GM19238 (cell line): ENCODE measurements around the gene RAMP3.

Experiments
- DNase-seq: peaks from one replicate; pipeline ENCODE4 v3.0.0; 2011; ENCODE audit warnings: low spot score; ENCODE audit not compliant: insufficient read length

The RAMP3 gene

DNA sequence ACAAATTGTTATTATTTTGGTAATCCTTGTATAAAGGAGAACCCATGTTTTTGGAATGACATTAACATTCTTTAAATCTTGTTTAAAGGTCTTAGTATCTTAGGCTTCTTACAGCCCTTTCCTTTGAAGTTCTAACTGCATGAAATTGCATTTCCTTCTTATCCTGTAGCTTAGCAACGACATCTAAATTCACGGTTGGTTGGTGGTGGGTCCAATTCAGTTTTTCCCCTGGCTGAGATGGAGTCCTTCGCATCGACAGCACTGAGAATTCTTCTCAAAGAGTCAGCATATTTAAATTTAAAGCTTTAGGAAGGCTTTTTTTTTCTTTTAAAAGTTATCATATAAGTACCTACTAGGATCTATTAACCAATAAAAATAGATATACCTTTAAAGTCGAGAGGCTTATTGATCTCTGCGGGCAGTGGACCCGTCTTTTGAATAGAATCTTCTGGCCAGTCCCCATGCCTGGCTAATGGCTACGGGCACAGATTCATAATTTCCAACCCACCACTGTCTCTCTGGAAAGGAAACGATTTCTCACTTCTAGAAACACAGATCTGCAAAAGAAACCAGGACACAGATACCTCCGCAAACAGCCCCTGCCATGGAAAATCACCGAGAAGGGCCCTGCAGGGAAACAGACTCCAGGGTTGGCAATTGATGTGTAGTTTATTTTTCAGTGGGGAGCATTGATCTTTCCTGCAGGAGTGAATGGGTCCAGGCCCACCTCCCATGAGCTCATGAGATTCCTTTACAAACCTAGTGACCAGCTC lies 63.4 kb downstream of the RAMP3 start:
- no peak for DNase-seq

DNA sequence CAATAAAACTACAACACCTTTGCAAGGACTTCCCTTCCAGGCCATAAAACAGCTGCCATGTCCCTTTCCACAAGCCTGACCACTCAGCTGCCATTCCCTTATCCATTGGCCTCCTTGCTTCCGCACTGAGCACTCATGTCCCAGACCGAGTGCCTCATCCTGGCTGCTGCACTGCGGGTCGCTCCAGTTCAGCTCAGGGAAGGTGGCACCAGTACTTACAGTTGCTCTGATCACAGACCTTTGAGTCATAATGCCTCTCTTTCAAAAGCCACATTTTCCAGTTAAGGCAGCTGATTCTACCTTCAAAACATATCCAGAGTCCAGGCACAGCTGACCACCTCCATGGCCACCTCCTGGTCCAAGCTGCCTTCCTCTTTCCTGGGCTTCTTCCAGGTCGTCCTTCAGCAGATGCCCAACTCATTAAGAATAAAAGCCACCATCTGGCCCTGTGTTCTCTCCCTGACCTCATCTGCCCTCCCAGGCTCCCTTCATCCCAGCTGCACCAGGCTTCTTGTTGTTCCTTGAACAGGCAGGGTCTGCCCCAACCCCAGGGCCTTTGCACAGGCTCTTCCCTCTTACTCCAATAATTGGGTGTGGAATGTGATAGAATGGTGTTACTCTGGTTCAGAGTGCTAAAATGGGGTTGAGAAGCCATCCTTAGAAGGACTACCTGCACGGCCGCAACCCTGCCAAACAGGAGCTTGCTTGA lies 64.5 kb downstream of the RAMP3 start:
- no peak for DNase-seq

DNA sequence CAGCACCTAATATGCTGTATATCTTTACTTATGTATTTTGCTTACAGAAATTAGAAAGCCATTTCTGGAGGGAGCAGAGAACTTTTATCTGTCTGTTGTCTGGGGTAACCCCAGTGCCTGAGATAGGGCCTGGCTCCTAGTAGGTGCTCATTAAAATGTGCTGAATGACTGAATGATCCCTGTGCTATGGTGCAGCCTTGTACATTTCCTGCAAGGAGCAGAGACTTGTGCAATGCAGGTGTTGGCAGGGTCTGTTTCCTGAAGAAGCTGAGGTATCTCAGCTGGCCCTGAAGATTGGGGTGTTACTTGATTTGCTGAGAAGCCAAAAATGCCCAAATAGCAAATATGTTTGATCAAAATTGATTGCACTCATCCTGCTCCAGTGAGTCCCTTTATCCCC lies 65.5 kb downstream of the RAMP3 start:
- no peak for DNase-seq

DNA sequence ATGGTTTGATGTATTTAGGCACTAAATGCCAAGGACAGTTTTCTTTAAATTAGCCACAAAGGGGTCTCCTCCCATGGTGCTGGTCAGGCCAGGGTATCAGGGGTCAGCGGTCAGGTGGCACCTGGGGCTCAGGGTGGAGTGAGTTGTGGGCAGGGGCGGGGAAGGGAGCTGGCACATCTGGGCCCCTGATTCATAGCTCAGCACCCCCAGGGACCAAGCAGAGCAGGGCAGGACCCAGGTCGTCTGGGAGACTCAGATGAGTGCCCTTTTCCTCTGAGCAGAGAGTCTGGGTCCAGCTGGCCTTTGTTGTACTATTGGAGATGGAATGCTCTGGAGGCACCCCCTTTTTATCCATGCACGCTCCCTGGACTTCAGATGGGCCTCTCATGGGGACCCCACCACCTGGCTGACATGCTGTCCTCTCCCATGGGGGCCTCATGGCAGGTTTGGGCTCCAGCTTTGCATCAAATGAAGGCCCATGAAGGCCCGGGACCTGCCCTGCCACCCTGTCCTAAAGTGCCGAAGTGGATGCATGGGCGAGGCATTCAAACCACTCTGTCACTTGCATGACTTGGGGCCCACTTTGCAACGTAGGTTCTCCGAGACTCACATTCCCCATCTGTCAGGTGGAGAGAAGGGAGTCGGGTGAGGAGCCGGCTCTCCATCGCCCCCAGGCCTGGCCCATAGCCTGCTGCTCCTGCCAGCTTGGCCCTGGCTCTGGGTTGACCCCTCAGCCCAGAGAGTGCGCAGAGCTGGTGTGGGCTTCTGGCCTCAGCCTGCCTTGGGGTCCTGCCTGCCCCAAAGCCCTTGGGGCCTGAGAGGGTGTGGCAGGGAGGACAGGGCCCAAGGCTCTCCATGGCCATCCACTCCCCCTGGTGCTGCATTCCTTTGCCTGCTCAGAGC lies 66.4 kb downstream of the RAMP3 start:
- DNase-seq = no peak

DNA sequence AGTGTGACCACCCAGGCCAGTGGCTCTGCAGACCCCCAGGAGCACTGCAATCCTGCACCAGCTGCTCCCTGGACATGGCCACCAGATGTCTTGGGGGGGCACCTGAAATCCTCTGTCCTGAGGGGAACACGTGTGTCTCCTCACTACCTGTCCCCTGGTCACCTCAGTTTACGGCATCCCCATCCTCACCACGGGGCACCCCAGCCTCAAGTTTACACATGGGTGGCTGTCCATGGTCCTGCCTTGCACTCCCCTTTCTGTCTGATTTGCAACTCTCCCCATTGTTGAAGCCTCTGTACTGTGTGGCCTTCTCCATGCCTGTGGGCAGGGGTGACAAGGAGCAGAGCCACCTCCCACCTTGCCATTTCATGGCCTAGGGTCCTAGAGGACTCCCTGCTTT lies 67.2 kb downstream of the RAMP3 start:
- DNase-seq = no peak

DNA sequence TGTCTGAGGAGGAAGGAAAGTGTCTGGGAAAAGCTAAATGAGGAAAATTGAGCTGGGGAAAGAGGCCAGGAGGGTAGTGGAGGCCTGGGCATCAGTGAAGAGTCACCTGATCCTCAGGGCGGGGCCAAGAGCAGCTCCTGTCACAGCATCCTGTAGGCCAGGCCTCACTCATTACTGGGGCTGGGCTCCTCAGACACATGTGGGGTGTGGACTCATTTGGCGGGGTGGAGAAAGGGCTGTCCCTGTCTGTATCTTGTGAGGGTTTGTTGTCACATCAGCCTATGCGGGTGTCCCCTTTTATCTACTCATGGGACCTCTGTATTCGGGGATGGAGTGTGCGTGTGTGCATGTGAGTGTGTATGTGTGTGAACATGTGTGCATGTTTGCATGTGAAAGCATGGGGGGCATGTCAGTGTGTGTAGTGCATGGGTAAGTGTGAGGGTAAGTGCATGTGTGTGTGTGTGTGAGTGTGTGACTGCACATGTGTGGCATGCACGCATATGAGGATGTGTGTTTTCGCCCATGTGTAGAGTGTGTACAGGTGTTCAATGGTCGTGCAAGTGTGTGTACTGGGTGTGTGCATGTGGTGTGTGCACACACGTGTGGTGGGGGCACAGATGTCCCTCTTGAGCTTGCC lies 67.8 kb downstream of the RAMP3 start:
- DNase-seq = no peak

DNA sequence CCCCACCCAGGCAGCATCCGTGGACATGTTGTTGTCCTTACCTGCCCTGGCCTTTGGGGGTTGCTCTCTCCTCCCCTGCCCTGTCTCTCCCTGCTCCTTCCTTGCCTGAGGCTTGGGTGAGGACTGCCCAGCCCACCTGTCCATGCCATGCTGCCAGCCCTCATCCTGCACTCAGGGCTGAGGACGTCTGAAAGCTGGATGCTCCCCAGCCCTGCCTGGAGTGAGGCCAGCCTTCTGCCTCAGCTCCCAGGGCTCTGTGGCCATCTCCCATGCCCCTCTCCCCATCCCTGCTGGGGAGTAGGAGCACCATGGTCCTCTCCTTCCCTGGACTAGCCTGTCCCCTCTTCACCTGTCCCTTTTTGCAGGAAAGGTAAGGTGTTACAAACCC lies 68.4 kb downstream of the RAMP3 start:
- no peak for DNase-seq

DNA sequence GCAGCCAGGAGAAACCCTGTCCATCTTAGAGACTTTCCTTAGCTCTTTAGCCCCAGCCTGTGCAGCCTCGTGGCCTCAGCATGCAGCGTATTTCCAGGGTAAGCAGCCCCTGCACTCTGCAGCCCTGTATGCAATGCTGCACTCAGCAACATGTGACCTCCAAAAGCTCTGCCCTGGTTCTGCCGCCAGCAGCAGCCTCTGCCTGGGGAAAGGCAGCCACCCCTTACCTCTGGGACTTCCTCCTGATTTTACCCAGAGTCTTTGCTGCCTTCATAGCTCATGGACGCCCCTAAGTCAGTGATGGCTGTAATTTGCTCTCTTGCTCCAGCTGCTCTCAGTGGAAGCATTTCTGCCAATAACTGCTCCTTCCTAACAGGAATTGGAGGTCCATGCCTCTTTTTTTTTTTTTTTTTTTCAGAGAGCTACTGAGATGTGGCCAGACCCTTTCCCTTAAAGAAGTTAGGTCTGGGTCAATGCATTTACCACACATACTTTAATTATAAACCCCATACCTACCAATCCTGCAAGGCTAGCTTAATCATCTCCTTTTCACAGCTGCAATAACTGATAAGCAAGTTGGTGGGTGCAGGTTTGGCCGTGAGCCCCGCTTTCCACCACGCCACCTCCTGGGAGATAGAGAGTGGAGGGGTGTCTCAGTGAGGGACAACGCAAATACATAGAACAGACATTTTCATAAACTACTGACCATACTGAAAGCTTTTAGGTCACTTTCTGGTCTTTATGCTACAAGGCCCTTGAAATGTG lies 71.7 kb downstream of the RAMP3 start:
- no peak for DNase-seq

DNA sequence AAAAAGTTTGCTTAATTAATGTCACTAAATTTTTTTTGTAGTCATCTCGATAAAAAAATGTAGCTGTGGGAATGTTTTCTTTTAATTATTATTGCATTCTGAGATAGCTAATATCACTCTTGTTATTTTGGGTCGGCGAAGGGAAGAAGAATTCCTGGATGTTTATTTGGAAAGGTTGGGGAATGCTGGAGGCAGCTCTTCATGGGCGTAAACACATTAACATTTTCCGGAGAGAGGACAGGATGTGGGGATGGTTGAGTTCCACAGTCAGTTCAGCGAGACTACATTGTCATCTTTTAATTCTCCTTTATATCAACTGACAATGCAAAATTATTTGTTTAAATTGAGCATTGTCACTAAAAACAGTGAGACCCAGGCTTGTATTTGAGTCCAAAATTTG lies 72.5 kb downstream of the RAMP3 start:
- no peak for DNase-seq

DNA sequence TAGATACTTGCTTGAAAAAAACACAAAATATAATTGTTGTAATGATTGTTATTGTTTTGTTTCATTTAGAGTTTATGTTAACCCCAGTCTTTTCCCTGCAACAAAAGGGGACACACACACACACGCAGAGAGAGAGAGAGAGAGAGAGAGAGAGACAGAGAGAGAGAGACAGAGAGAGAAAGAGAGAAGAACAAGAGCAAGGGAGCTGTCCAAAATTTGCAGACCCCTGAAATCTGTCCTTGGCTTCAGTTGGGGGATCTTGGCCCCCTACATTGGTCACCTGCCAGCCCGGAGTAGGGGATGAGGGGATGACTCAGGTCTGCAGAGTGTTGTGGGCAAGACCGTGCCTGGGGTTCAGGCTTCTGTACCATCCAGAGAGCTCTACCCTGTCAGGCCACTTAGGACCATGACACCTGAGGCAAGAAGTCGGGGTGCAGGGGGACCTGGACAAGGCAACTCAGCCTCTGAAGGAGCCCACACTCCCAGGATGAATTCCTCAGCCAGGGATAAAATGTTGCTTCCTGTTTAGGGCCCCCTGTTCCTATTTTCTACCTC lies 73.1 kb downstream of the RAMP3 start:
- no peak for DNase-seq

DNA sequence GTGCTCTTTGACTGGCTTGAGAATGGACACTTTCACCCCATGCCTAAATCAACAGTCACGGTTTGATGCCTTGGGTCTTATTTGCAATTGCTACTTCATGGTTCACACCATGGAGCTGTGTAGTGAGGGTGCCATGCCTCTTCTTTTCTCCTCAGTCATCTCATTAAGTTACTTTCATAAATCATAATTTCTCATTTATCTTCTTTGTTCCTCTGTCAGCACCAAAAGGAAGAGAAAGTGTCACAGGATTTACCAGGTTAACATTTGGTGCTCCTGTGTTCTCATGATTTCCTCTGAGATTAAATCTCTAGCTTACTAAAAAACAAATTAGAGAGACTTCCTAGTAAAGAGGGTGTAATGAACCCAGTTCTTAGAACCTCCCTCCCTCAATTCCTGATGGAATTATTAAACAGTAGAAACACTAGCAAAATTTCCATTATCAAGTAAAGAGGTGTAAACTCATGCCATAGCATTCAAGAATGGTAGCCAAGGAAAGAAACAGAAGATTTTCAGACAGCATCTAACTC lies 75.7 kb downstream of the RAMP3 start:
- no peak for DNase-seq
